Measurements from ENCODE around the gene ZSWIM7. TPM values are rescaled to one million over a fixed set of nuclear protein-coding genes. Genes with fewer than 3 reads are reported as not detected.

ZSWIM7 gene
- total and polyA plus RNA-seq, 2 of the 4 experiments (the other 2 are of a cell fraction), result 6.8 to 12.1 TPM

- no peak overlapping the region for H2BK5ac ChIP-seq (ENCODE audit: low read depth, low read length, poor library complexity, severe bottlenecking)
- no peak overlapping the region; the same call in 1 of the 2 replicates for H3K14ac ChIP-seq (replicated peaks; ENCODE audit: low read depth, low read length)
- no peak overlapping the region for H3K23ac ChIP-seq (ENCODE audit: low read depth, low read length)
- H2BK15ac ChIP-seq (ENCODE audit: low read depth, low read length), result no peak overlapping the region
- peak; percentile 66 for ATAC-seq (ENCODE audit: low read depth)
- in situ Hi-C loops (cut with MboI; ENCODE audit: low sequenced_read_pairs) (loop anchor here (25.0 kb wide), 1 partner anchor 711 kb away; the partner anchor contains the start of gene PMP22), intact Hi-C loops (cut with micrococcal nuclease) (no loop called here), dilution Hi-C loops (cut with HindIII; ENCODE audit: low sequenced_read_pairs, unreplicated experiment) (no loop called here)
- H3K18ac ChIP-seq (ENCODE audit: low read depth, low read length), result no peak overlapping the region
- BruUV-seq (replicated peaks), result no TSS peak
- no peak overlapping the region for H3K27ac ChIP-seq (ENCODE audit: insufficient read depth, low read length)
- no peak overlapping the region for H4K91ac ChIP-seq (ENCODE audit: insufficient read depth, low read depth, low read length)
- H2BK120ac ChIP-seq (ENCODE audit: low read depth, low read length), result no peak overlapping the region
- no peak overlapping the region for H2AK9ac ChIP-seq (replicated peaks; ENCODE audit: low read depth, low read length, poor library complexity)
- H2AK5ac ChIP-seq (ENCODE audit: low read depth, low read length), result no peak overlapping the region
- H4K5ac ChIP-seq (ENCODE audit: low read depth, low read length), result no peak overlapping the region
- H2AFZ ChIP-seq (replicated peaks; ENCODE audit: low read length, poor library complexity), result no peak overlapping the region
- H3K4me2 ChIP-seq (ENCODE audit: low read depth, low read length), result no peak overlapping the region
- H3K4ac ChIP-seq (ENCODE audit: low read depth, low read length), result no peak overlapping the region
- peaks cover 11% of the 10 kb centered on the region for H3K36me3 ChIP-seq (ENCODE audit: control insufficient read depth, insufficient read depth, low read length)
- TF ChIP-seq MAZ (IDR thresholded peaks at IDR 0.05; ENCODE audit: borderline replicate concordance, low read depth, low read length) (no peak), BHLHE40 (IDR thresholded peaks at IDR 0.05; ENCODE audit: low read depth, low read length) (no peak), CEBPB (IDR thresholded peaks at IDR 0.05; ENCODE audit: low read depth, low read length) (no peak), RCOR1 (IDR thresholded peaks at IDR 0.05; ENCODE audit: insufficient replicate concordance, low read length) (no peak), MXI1 (IDR thresholded peaks at IDR 0.05; ENCODE audit: borderline replicate concordance, low read depth, low read length) (no peak), CHD1 (IDR thresholded peaks at IDR 0.05; ENCODE audit: low read depth, low read length) (no peak), RFX5 (IDR thresholded peaks at IDR 0.05; ENCODE audit: low read depth, low read length) (no peak), ELK1 (IDR thresholded peaks at IDR 0.05; ENCODE audit: borderline replicate concordance, low read depth, low read length) (no peak), SMC3 (IDR thresholded peaks at IDR 0.05; ENCODE audit: low read depth, low read length) (no peak), FOS (IDR thresholded peaks at IDR 0.05; ENCODE audit: low read depth, low read length) (no peak), MAFK (IDR thresholded peaks at IDR 0.05; ENCODE audit: low read depth, low read length) (no peak), NFE2L2 (IDR thresholded peaks at IDR 0.05; ENCODE audit: low read depth, low read length) (no peak), RAD21 (IDR thresholded peaks at IDR 0.05; ENCODE audit: low read length) (no peak)
- TF ChIP-seq, protein P1, sequence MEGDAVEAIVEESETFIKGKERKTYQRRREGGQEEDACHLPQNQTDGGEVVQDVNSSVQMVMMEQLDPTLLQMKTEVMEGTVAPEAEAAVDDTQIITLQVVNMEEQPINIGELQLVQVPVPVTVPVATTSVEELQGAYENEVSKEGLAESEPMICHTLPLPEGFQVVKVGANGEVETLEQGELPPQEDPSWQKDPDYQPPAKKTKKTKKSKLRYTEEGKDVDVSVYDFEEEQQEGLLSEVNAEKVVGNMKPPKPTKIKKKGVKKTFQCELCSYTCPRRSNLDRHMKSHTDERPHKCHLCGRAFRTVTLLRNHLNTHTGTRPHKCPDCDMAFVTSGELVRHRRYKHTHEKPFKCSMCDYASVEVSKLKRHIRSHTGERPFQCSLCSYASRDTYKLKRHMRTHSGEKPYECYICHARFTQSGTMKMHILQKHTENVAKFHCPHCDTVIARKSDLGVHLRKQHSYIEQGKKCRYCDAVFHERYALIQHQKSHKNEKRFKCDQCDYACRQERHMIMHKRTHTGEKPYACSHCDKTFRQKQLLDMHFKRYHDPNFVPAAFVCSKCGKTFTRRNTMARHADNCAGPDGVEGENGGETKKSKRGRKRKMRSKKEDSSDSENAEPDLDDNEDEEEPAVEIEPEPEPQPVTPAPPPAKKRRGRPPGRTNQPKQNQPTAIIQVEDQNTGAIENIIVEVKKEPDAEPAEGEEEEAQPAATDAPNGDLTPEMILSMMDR (conservative IDR thresholded peaks at IDR 0.05; ENCODE audit: low read depth, low read length), result no peak
- no peak overlapping the region for H4K8ac ChIP-seq (ENCODE audit: low read depth in 2 of 2, low read length in 2 of 2)
- peaks cover 3% of the 10 kb centered on the region; the same call in 1 of the 2 replicates for H3K4me1 ChIP-seq (ENCODE audit: control insufficient read depth, insufficient read depth, low read length)
- H3K56ac ChIP-seq (ENCODE audit: extremely low read depth, insufficient read depth, low read length), result no peak overlapping the region
- ChIA-PET POLR2A (ENCODE audit: unreplicated experiment) (no interaction called here), CTCF (no interaction called here)
- no peak overlapping the region for H2BK20ac ChIP-seq (ENCODE audit: low read depth, low read length)
- DNase-seq, result no peak
- H3K9me3 ChIP-seq (ENCODE audit: control insufficient read depth, insufficient read depth, low read length), result no peaks in the 10 kb centered on the region
- peaks cover 11 to 25% of the 10 kb centered on the region in 2 experiments for H3K79me1 ChIP-seq (ENCODE audit: low read depth in 1 of 2, low read length in 2 of 2)
- no peak overlapping the region for H3K4me3 ChIP-seq (ENCODE audit: insufficient read depth, low read depth, low read length)
- no peak overlapping the region for H3K9ac ChIP-seq (ENCODE audit: low read depth, low read length)
- peaks cover 16% of the 10 kb centered on the region; the same call in 1 of the 2 replicates for H3K9me1 ChIP-seq (ENCODE audit: insufficient read depth, low read length)
- no peaks in the 10 kb centered on the region for H4K20me1 ChIP-seq (ENCODE audit: insufficient read depth, low read length)
- no peaks in the 10 kb centered on the region for H3K27me3 ChIP-seq (ENCODE audit: control insufficient read depth, insufficient read depth, low read length)
Measured at GRCh38 chr17:15973016-15973415, 26.5 kb downstream of the ZSWIM7 start.

Measured in IMR-90 (cell line).